Thyroid gland (tissue), 4 donors: ENCODE measurements around the gene IL12RB2.
"Not testable (repeated sequence)": the region's sequence is repeated elsewhere in the genome, so short reads cannot be mapped to it uniquely, and the experiment has no call there.

ENCODE experiments used
- CTCF ChIP-seq, 6 experiments: fragments of 200-600 bp in 3 of 6; fragments of 450-650 bp in 3 of 6; sonication (generic) in 3 of 6; IDR thresholded peaks; one replicate each; pipeline ENCODE4 v1.5.1; 2016 to 2019; ENCODE audit warnings: antibody characterized with exemption in 6 of 6, mild to moderate bottlenecking in 2 of 6, inconsistent platforms in 1 of 6, moderate library complexity in 1 of 6
- POLR2A ChIP-seq, 2 donors: fragments of 450-650 bp; IDR thresholded peaks; one replicate each; pipeline ENCODE4 v1.6.1; 2017; ENCODE audit warnings: antibody characterized with exemption in 2 of 2, mild to moderate bottlenecking in 2 of 2, moderate library complexity in 1 of 2

- TF ChIP-seq CTCF, POLR2A (IDR thresholded peaks at IDR 0.05): not testable (repeated sequence)
Observed at GRCh38 chr1:67446014-67446413, 138.3 kb downstream of the IL12RB2 start.
